CD4-positive, alpha-beta T cell treated with Interleukin-6 for 4 hours (primary cell): ENCODE measurements around the gene MECP2.

Source experiments
- DNase-seq: peaks from one replicate; pipeline ENCODE4 v3.0.0-alpha.2; 2020; ENCODE audit warnings: mixed read lengths

MECP2 gene

GRCh38 chrX:154059231-154059630 is 38.3 kb downstream of the MECP2 start:
- no peak for DNase-seq

GRCh38 chrX:154058214-154058997 is 39.1 kb downstream of the MECP2 start:
- DNase-seq = no peak

- no peak for DNase-seq
These were observed 39.7 kb downstream of the MECP2 start for GRCh38 chrX:154057791-154058190.

GRCh38 chrX:154056770-154057241 is 40.7 kb downstream of the MECP2 start:
- DNase-seq = peak; percentile 13

- DNase-seq = peak; percentile 79
These were observed 46.2 kb downstream of the MECP2 start for GRCh38 chrX:154051201-154051810.

GRCh38 chrX:154050113-154050495 is 47.4 kb downstream of the MECP2 start:
- DNase-seq = no peak

GRCh38 chrX:154049209-154050112 is 48.1 kb downstream of the MECP2 start:
- no peak for DNase-seq

GRCh38 chrX:154048398-154048797 is 49.1 kb downstream of the MECP2 start:
- no peak for DNase-seq

GRCh38 chrX:154046940-154047610 is 50.4 kb downstream of the MECP2 start:
- DNase-seq = no peak

- DNase-seq = no peak
These were observed 51.3 kb downstream of the MECP2 start for GRCh38 chrX:154046031-154046781.

- no peak for DNase-seq
These were observed 53.4 kb downstream of the MECP2 start for GRCh38 chrX:154044091-154044490.

GRCh38 chrX:154043003-154043763 is 54.3 kb downstream of the MECP2 start:
- no peak for DNase-seq

GRCh38 chrX:154040863-154041262 is 56.7 kb downstream of the MECP2 start:
- no peak for DNase-seq

- DNase-seq = no peak
These were observed 57.2 kb downstream of the MECP2 start for GRCh38 chrX:154040307-154040756.

GRCh38 chrX:154039577-154039976 is 57.9 kb downstream of the MECP2 start:
- no peak for DNase-seq

- no peak for DNase-seq
These were observed 58.9 kb downstream of the MECP2 start for GRCh38 chrX:154038656-154039055.

GRCh38 chrX:154037754-154038153 is 59.8 kb downstream of the MECP2 start:
- DNase-seq = no peak

GRCh38 chrX:154036513-154036912 is 61.0 kb downstream of the MECP2 start:
- DNase-seq = no peak

GRCh38 chrX:154033848-154034247 is 63.7 kb downstream of the MECP2 start:
- no peak for DNase-seq

GRCh38 chrX:154032653-154033052 is 64.9 kb downstream of the MECP2 start:
- DNase-seq = no peak

GRCh38 chrX:154032160-154032559 is 65.4 kb downstream of the MECP2 start:
- DNase-seq = no peak
